Posterior vena cava (tissue), 2 donors: ENCODE results near the gene EHHADH. TPM values are rescaled to one million over a fixed set of nuclear protein-coding genes. Genes with fewer than 3 reads are reported as not detected.
"Not testable (repeated sequence)": the region's sequence is repeated elsewhere in the genome, so short reads cannot be mapped to it uniquely, and the experiment has no call there.

Experiments
- DNase-seq: peaks from one replicate; pipeline ENCODE4 v3.0.0-alpha.2; 2020; ENCODE audit warnings: low spot score
- intact Hi-C, 2 donors: fragments of 100-400 bp; cut with DNase I; formaldehyde crosslinking; loops; one replicate each; pipeline versions ENCODE4 v1.14.1 to v1.14.2; 2022 to 2023
- total RNA-seq, 2 donors: library from RNA; stranded (reverse); fragmentation: NEBNext Ultra II Directional; extraction: Animal tissue kit (Norgen Biotek cat#: 25700); gene quantifications; one replicate each; pipeline ENCODE4 v1.2.1, GENCODE V29; 2021
- donor health status: DM: yes; HTN: yes; CAD: no.
- donor health status: DM: yes; HTN: yes; CAD: no.

EHHADH gene
- total RNA-seq, 2 donors from 2014 or later: 3.1 to 4.1 TPM

- no peak for DNase-seq
- intact Hi-C loops: no loop called here
Observed at GRCh38 chr3:185257334-185257733, 3.5 kb upstream of the EHHADH start.

GRCh38 chr3:185254799-185255198 is 950 bp upstream of the EHHADH start:
- intact Hi-C loops: no loop called here
- no peak for DNase-seq

- intact Hi-C loops: not testable (repeated sequence)
Observed at GRCh38 chr3:185253133-185253532, 716 bp downstream of the EHHADH start.

GRCh38 chr3:185251272-185251671 is 2.6 kb downstream of the EHHADH start:
- DNase-seq: no peak
- intact Hi-C loops: no loop called here

More at GRCh38 chr3:185253133-185253532, 716 bp downstream of the EHHADH start:
- DNase-seq: not testable (repeated sequence)

GRCh38 chr3:185250653-185251052 is 3.2 kb downstream of the EHHADH start:
- intact Hi-C loops: no loop called here
- DNase-seq: no peak

GRCh38 chr3:185250247-185250646 is 3.6 kb downstream of the EHHADH start:
- DNase-seq: no peak
- intact Hi-C loops: no loop called here

GRCh38 chr3:185242642-185243041 is 11.2 kb downstream of the EHHADH start:
- intact Hi-C loops: no loop called here
- no peak for DNase-seq

- intact Hi-C loops: no loop called here
- no peak for DNase-seq
Observed at GRCh38 chr3:185236969-185237368, 16.9 kb downstream of the EHHADH start.

- DNase-seq: no peak
- intact Hi-C loops: no loop called here
Observed at GRCh38 chr3:185233328-185233727, 20.5 kb downstream of the EHHADH start.

- intact Hi-C loops, DNase-seq: not testable (repeated sequence)
Observed at GRCh38 chr3:185226526-185226925, 27.3 kb downstream of the EHHADH start.

GRCh38 chr3:185225523-185225922 is 28.3 kb downstream of the EHHADH start:
- intact Hi-C loops: no loop called here
- DNase-seq: no peak

GRCh38 chr3:185225080-185225479 is 28.8 kb downstream of the EHHADH start:
- intact Hi-C loops: no loop called here
- DNase-seq: no peak

- intact Hi-C loops: no loop called here
- DNase-seq: no peak
Observed at GRCh38 chr3:185221203-185221602, 32.6 kb downstream of the EHHADH start.

- intact Hi-C loops: no loop called here
- no peak for DNase-seq
Observed at GRCh38 chr3:185216607-185216958, 37.3 kb downstream of the EHHADH start.

- DNase-seq: no peak
- intact Hi-C loops: no loop called here
Observed at GRCh38 chr3:185215873-185216606, 37.8 kb downstream of the EHHADH start.

GRCh38 chr3:185212559-185212958 is 41.3 kb downstream of the EHHADH start:
- DNase-seq: no peak
- intact Hi-C loops: no loop called here

- no peak for DNase-seq
- intact Hi-C loops: no loop called here
Observed at GRCh38 chr3:185212086-185212485, 41.8 kb downstream of the EHHADH start.

- intact Hi-C loops: no loop called here
- no peak for DNase-seq
Observed at GRCh38 chr3:185210621-185211142, 43.2 kb downstream of the EHHADH start.

GRCh38 chr3:185208823-185209222 is 45.0 kb downstream of the EHHADH start:
- intact Hi-C loops: no loop called here
- no peak for DNase-seq

- DNase-seq: no peak
- intact Hi-C loops: no loop called here
Observed at GRCh38 chr3:185207931-185208746, 45.7 kb downstream of the EHHADH start.

- intact Hi-C loops: no loop called here
- no peak for DNase-seq
Observed at GRCh38 chr3:185207481-185207880, 46.4 kb downstream of the EHHADH start.
